Neural cell (in vitro differentiated cells): ENCODE data around the gene CYSRT1. TPM values are rescaled to one million over a fixed set of nuclear protein-coding genes. Genes with fewer than 3 reads are reported as not detected.

Experiments used
- H2AFZ ChIP-seq: fragments of 200-600, 300-800 bp; sonication (generic), shearing (Covaris generic); 2 replicates; pipeline ENCODE4 v1.6.0; 2014; ENCODE audit warnings: low read depth, mild to moderate bottlenecking, antibody characterized with exemption, low read length, moderate library complexity
- H3F3A ChIP-seq: fragments of 200-600 bp; shearing (Covaris generic); 2 replicates; pipeline ENCODE4 v1.6.1; 2016; ENCODE audit warnings: mild to moderate bottlenecking, moderate library complexity, mixed read lengths, antibody characterized with exemption, low read length; ENCODE audit not compliant: insufficient read depth, poor library complexity, severe bottlenecking
- H3K27ac ChIP-seq: fragments of 200-600, 300-800 bp; sonication (generic), shearing (Covaris generic); 2 replicates; pipeline ENCODE4 v1.5.1; 2014; ENCODE audit warnings: mild to moderate bottlenecking, low read length, moderate library complexity
- H3K27me3 ChIP-seq: fragments of 300-800, 200-600 bp; sonication (generic), shearing (Covaris generic); 2 replicates; pipeline ENCODE4 v1.6.0; 2014; ENCODE audit warnings: mild to moderate bottlenecking, low read depth, low read length, moderate library complexity; ENCODE audit not compliant: insufficient read depth
- H3K36me3 ChIP-seq: fragments of 300-800, 200-600 bp; sonication (generic), shearing (Covaris generic); 2 replicates; pipeline ENCODE4 v1.5.1; 2014; ENCODE audit warnings: mild to moderate bottlenecking, antibody characterized with exemption, low read length, moderate library complexity; ENCODE audit not compliant: insufficient read depth
- H3K4me2 ChIP-seq: fragments of 300-800, 200-600 bp; sonication (generic), shearing (Covaris generic); 2 replicates; pipeline ENCODE4 v1.6.0; 2014; ENCODE audit warnings: mild to moderate bottlenecking, low read length
- H3K4me3 ChIP-seq: fragments of 300-800, 200-600 bp; sonication (generic), shearing (Covaris generic); 2 replicates; pipeline ENCODE4 v1.5.1; 2014; ENCODE audit warnings: mild to moderate bottlenecking, low read length, moderate library complexity
- H3K79me2 ChIP-seq: fragments of 200-600 bp; shearing (Covaris generic); replicated peaks from 2 replicates; pipeline ENCODE4 v1.6.0; 2014; ENCODE audit warnings: mild to moderate bottlenecking, low read length, moderate library complexity; ENCODE audit not compliant: insufficient read depth
- H3K9ac ChIP-seq: fragments of 300-800, 200-600 bp; sonication (generic), shearing (Covaris generic); 2 replicates; pipeline ENCODE4 v1.6.1; 2016; ENCODE audit warnings: mild to moderate bottlenecking, low read length, mixed read lengths
- H3K9me2 ChIP-seq: fragments of 200-600 bp; shearing (Covaris generic); 2 replicates; pipeline ENCODE4 v1.6.1; 2016; ENCODE audit warnings: mild to moderate bottlenecking, low read length, mixed read lengths; ENCODE audit not compliant: insufficient read depth
- H3K9me3 ChIP-seq: fragments of 200-600, 300-800 bp; sonication (generic), shearing (Covaris generic); 2 replicates; pipeline ENCODE4 v1.6.1; 2016; ENCODE audit warnings: mild to moderate bottlenecking, mixed run types, low read length, moderate library complexity, mixed read lengths
- H4K20me1 ChIP-seq: fragments of 200-600 bp; shearing (Covaris generic); 2 replicates; pipeline ENCODE4 v1.6.1; 2016; ENCODE audit warnings: mild to moderate bottlenecking, mixed run types; ENCODE audit not compliant: insufficient read depth
- CTCF ChIP-seq: fragments of 450-650 bp; IDR thresholded peaks from 2 replicates; pipeline ENCODE4 v1.5.1; 2014; ENCODE audit warnings: antibody characterized with exemption, mild to moderate bottlenecking, moderate library complexity; ENCODE audit not compliant: poor library complexity, severe bottlenecking
- EP300 ChIP-seq: fragments of 450-650 bp; conservative IDR thresholded peaks from 2 replicates; pipeline ENCODE4 v1.6.1; 2014; ENCODE audit warnings: antibody characterized with exemption, mild to moderate bottlenecking, moderate library complexity; ENCODE audit not compliant: poor library complexity, severe bottlenecking
- EZH2 ChIP-seq: fragments of 200-600, 300-800 bp; shearing (Covaris generic), sonication (generic); IDR thresholded peaks from 2 replicates; pipeline ENCODE4 v1.6.1; 2014; ENCODE audit warnings: antibody characterized with exemption, low read length, borderline replicate concordance, mild to moderate bottlenecking; ENCODE audit not compliant: insufficient read depth, poor library complexity, severe bottlenecking
- MXI1 ChIP-seq: fragments of 450-650 bp; conservative IDR thresholded peaks from 2 replicates; pipeline ENCODE4 v1.6.1; 2014; ENCODE audit warnings: antibody characterized with exemption, mild to moderate bottlenecking; ENCODE audit not compliant: poor library complexity, severe bottlenecking
- POLR2AphosphoS5 ChIP-seq: IDR thresholded peaks from 2 replicates; pipeline ENCODE4 v1.6.1; 2012
- RAD21 ChIP-seq: fragments of 450-650 bp; conservative IDR thresholded peaks from 2 replicates; pipeline ENCODE4 v1.6.1; 2014; ENCODE audit warnings: antibody characterized with exemption, mild to moderate bottlenecking, moderate library complexity
- SMC3 ChIP-seq: fragments of 450-650 bp; conservative IDR thresholded peaks from 2 replicates; pipeline ENCODE4 v1.6.1; 2014; ENCODE audit warnings: antibody characterized with exemption, mild to moderate bottlenecking, moderate library complexity; ENCODE audit not compliant: poor library complexity
- TAF1 ChIP-seq: IDR thresholded peaks from 2 replicates; pipeline ENCODE4 v1.6.1; 2012; ENCODE audit warnings: low read depth
- polyA plus RNA-seq: library from polyadenylated mRNA; depleted of rRNA; stranded (reverse); fragments of >200 nt; gene quantifications from 2 replicates; pipeline ENCODE4 v1.2.3, GENCODE V29; 2014
- TF ChIP-seq, protein P1 (sequence below): IDR thresholded peaks from 2 replicates; pipeline ENCODE4 v1.6.1; 2012; ENCODE audit warnings: borderline replicate concordance

Gene CYSRT1
- polyA plus RNA-seq, 1 donor from 2014 or later: 3.3 TPM

GRCh38 chr9:137264067-137264466, 39.1 kb downstream of the CYSRT1 start:
- Histone ChIP-seq H3K9ac (no peak overlapping the region), H3F3A (no peaks in the 10 kb centered on the region), H3K9me3 (no peaks in the 10 kb centered on the region), H3K4me2 (no peak overlapping the region), H3K79me2 (no peaks in the 10 kb centered on the region), H3K27me3 (no peaks in the 10 kb centered on the region), H3K9me2 (no peaks in the 10 kb centered on the region), H2AFZ (no peak overlapping the region), H3K36me3 (no peaks in the 10 kb centered on the region), H3K27ac (no peak overlapping the region), H4K20me1 (no peaks in the 10 kb centered on the region), H3K4me3 (no peak overlapping the region)
- TF ChIP-seq EZH2: no peak
- TF ChIP-seq, protein P1, sequence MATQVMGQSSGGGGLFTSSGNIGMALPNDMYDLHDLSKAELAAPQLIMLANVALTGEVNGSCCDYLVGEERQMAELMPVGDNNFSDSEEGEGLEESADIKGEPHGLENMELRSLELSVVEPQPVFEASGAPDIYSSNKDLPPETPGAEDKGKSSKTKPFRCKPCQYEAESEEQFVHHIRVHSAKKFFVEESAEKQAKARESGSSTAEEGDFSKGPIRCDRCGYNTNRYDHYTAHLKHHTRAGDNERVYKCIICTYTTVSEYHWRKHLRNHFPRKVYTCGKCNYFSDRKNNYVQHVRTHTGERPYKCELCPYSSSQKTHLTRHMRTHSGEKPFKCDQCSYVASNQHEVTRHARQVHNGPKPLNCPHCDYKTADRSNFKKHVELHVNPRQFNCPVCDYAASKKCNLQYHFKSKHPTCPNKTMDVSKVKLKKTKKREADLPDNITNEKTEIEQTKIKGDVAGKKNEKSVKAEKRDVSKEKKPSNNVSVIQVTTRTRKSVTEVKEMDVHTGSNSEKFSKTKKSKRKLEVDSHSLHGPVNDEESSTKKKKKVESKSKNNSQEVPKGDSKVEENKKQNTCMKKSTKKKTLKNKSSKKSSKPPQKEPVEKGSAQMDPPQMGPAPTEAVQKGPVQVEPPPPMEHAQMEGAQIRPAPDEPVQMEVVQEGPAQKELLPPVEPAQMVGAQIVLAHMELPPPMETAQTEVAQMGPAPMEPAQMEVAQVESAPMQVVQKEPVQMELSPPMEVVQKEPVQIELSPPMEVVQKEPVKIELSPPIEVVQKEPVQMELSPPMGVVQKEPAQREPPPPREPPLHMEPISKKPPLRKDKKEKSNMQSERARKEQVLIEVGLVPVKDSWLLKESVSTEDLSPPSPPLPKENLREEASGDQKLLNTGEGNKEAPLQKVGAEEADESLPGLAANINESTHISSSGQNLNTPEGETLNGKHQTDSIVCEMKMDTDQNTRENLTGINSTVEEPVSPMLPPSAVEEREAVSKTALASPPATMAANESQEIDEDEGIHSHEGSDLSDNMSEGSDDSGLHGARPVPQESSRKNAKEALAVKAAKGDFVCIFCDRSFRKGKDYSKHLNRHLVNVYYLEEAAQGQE: no peak
- no peak for TF ChIP-seq MXI1
- no peak for TF ChIP-seq CTCF
- no peak for TF ChIP-seq POLR2AphosphoS5
- no peak for TF ChIP-seq RAD21
- no peak for TF ChIP-seq SMC3

DNA sequence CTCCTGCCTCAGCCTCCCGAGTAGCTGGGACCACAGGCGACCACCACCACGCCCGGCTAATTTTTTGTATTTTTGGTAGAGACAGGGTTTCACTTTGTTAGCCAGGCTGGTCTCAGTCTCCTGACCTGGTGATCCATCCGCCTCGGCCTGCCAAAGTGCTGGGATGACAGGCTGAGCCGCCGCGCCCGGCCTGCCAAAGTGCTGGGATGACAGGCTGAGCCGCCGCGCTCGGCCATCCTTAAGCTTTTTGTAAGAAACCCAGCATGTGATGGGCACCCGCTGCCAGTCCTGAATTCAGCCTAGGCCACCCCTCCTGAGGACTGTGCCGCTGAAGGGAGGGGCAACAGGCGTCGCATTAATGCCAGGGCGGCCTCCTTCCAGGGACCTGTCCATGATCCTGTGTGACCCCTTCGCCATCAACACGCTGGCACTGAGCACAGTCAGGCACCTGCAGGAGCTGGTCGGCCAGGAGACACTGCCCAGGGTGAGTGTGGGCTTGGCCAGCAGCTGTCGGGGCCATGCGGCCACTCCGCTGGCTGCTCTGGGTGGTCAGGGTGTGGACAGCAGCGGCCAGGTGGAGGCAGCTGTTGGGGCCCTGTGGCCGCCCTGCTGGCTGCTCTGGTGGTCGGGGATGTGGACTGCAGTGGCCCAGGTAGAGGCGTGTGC, 40.7 kb downstream of the CYSRT1 start:
- no peak overlapping the region for H3K4me3 ChIP-seq
- H3K9ac ChIP-seq: no peak overlapping the region
- no peaks in the 10 kb centered on the region for H3K79me2 ChIP-seq
- no peaks in the 10 kb centered on the region for H3K36me3 ChIP-seq
- no peaks in the 10 kb centered on the region for H3F3A ChIP-seq
- H3K4me2 ChIP-seq: no peak overlapping the region
- no peak overlapping the region for H2AFZ ChIP-seq
- no peaks in the 10 kb centered on the region for H3K9me2 ChIP-seq
- no peak for TF ChIP-seq RAD21
- TF ChIP-seq, protein P1: no peak
- no peak for TF ChIP-seq POLR2AphosphoS5
- TF ChIP-seq TAF1: no peak
- no peak for TF ChIP-seq EP300
- no peak for TF ChIP-seq CTCF
- no peak for TF ChIP-seq MXI1
- no peak for TF ChIP-seq SMC3
- TF ChIP-seq EZH2: no peak
- no peaks in the 10 kb centered on the region for H4K20me1 ChIP-seq
- H3K27ac ChIP-seq: no peak overlapping the region
- H3K27me3 ChIP-seq: no peaks in the 10 kb centered on the region
- no peaks in the 10 kb centered on the region for H3K9me3 ChIP-seq
